Activated T-cell treated with anti-CD3 and anti-CD28 coated beads, Interleukin-2, amount 50 U/mL, for 24 hours (primary cell): ENCODE results near the gene DUSP8.

ENCODE experiments used
- DNase-seq: peaks from one replicate; pipeline ENCODE4 v3.0.0-alpha.2; 2020
- H3K27ac Mint-ChIP-seq: 2 replicates; pipeline ENCODE4 v1.8.0; 2020; ENCODE audit warnings: mild to moderate bottlenecking, mixed read lengths
- H3K27me3 Mint-ChIP-seq: 2 replicates; pipeline ENCODE4 v1.8.0; 2020; ENCODE audit warnings: mixed read lengths
- H3K36me3 Mint-ChIP-seq: 2 replicates; pipeline ENCODE4 v1.8.0; 2020; ENCODE audit warnings: low read depth, mixed read lengths
- H3K4me1 Mint-ChIP-seq: 2 replicates; pipeline ENCODE4 v1.8.0; 2020; ENCODE audit warnings: low read depth, mixed read lengths
- H3K4me3 Mint-ChIP-seq: 2 replicates; pipeline ENCODE4 v1.8.0; 2020; ENCODE audit warnings: mild to moderate bottlenecking, moderate library complexity, mixed read lengths
- H3K9me3 Mint-ChIP-seq: 2 replicates; pipeline ENCODE4 v1.8.0; 2020; ENCODE audit warnings: mixed read lengths

Gene DUSP8

DNA sequence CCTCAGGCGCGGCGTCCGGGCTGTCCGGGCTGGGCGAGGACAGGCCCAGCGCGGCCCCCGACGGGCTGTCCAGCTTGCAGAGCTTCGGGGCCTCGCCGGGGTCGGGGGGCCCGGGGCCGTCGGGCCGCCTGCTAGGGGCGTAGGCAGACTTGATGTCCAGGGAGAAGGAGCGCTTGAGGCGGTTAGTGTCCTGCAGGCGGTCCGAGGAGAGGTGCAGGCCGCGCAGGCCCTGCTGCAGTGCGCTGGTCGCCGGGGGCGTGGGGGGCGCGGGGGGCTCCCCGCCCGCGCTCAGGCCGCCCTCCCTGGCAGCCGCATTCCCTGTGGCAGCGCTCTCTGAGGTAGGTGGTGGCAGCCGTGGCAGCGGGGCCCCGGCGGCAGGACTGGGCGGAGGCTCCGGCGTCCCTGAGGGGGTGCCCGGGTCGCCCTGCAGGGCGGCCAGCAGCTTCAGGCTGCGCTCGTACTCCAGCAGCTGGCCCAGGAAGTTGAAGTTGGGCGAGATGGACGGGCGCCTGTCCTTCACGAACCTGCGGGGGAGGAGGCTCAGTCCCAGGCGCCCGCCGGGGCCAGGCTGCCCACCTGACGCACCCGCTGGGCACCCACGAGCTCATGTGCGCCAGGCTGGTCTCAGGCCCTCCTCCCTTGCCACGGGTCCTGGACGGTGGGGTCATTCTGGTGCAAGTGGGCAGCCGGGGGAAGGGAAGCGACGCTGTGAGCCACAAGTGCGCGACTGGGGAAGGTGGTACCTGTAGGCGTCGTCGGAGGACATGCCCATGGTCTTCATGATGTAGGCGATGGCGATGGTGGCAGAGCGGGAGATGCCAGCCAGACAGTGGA lies 14.8 kb downstream of the DUSP8 start:
- DNase-seq = no peak
- peaks cover 7% of the 10 kb centered on the region for H3K27me3 Mint-ChIP-seq
- no peak overlapping the region for H3K4me3 Mint-ChIP-seq
- H3K4me1 Mint-ChIP-seq = no peaks in the 10 kb centered on the region
- no peak overlapping the region for H3K27ac Mint-ChIP-seq
- H3K9me3 Mint-ChIP-seq = no peaks in the 10 kb centered on the region
- peaks cover 9% of the 10 kb centered on the region for H3K36me3 Mint-ChIP-seq

- no peak overlapping the region for H3K4me3 Mint-ChIP-seq
- no peaks in the 10 kb centered on the region for H3K4me1 Mint-ChIP-seq
- no peak for DNase-seq
- no peak overlapping the region for H3K27ac Mint-ChIP-seq
- no peaks in the 10 kb centered on the region for H3K9me3 Mint-ChIP-seq
- peaks cover 7% of the 10 kb centered on the region for H3K27me3 Mint-ChIP-seq
- H3K36me3 Mint-ChIP-seq = peaks cover 5% of the 10 kb centered on the region
Measured at GRCh38 chr11:1556278-1556902, 15.7 kb downstream of the DUSP8 start.

- no peak overlapping the region for H3K27ac Mint-ChIP-seq
Measured at GRCh38 chr11:1555713-1556153, 16.3 kb downstream of the DUSP8 start.

DNA sequence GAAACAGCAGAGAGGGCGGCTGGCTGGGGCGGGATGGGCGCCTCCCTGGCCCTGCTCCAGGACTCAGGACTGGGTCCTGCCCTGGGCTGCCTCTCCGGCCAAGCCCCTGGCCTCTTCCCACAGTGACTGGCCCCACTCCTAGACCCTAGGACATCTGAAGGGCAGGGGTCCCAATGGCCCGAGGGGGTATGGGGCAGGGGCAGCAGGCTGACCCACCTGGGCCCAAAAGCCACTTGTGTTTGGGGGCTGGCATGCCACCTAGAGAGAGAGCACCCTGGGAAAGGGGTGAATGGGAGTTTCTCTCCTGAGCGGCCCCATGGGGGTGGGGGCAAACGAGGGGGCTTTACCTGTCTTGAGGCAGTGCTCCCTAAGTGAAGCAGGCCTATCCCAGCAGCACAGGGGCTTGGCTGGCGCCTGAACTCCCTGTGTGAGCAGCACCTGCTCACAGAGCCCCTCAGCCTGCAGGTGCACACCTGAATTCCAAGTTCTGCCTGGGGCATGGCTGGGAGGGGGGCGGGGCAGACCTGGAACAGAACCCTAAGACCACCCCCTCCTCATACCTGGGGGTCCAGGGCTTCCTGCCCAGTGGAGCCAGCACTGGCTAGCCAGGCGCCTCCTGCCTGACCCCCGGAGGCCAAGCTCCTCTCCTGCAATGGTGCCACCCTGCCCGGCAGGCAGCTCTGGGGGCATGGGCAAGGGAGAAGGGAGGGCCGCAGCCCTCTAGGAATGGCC lies 16.9 kb downstream of the DUSP8 start:
- peaks cover 5% of the 10 kb centered on the region for H3K36me3 Mint-ChIP-seq
- no peak for DNase-seq
- no peaks in the 10 kb centered on the region for H3K4me1 Mint-ChIP-seq
- H3K27ac Mint-ChIP-seq = no peak overlapping the region
- peaks cover 9% of the 10 kb centered on the region for H3K27me3 Mint-ChIP-seq
- no peak overlapping the region for H3K4me3 Mint-ChIP-seq
- H3K9me3 Mint-ChIP-seq = no peaks in the 10 kb centered on the region

More at GRCh38 chr11:1555713-1556153, 16.3 kb downstream of the DUSP8 start:
- Mint-ChIP-seq H3K27me3 (peaks cover 7% of the 10 kb centered on the region), H3K9me3 (no peaks in the 10 kb centered on the region), H3K36me3 (peaks cover 5% of the 10 kb centered on the region), H3K4me3 (no peak overlapping the region), H3K4me1 (no peaks in the 10 kb centered on the region)
- no peak for DNase-seq

GRCh38 chr11:1553808-1554594 lies 18.1 kb downstream of the DUSP8 start:
- H3K36me3 Mint-ChIP-seq = peaks cover 5% of the 10 kb centered on the region
- no peak overlapping the region for H3K27ac Mint-ChIP-seq
- DNase-seq = no peak
- peaks cover 20% of the 10 kb centered on the region for H3K27me3 Mint-ChIP-seq
- H3K4me1 Mint-ChIP-seq = no peaks in the 10 kb centered on the region
- no peaks in the 10 kb centered on the region for H3K9me3 Mint-ChIP-seq
- H3K4me3 Mint-ChIP-seq = no peak overlapping the region

DNA sequence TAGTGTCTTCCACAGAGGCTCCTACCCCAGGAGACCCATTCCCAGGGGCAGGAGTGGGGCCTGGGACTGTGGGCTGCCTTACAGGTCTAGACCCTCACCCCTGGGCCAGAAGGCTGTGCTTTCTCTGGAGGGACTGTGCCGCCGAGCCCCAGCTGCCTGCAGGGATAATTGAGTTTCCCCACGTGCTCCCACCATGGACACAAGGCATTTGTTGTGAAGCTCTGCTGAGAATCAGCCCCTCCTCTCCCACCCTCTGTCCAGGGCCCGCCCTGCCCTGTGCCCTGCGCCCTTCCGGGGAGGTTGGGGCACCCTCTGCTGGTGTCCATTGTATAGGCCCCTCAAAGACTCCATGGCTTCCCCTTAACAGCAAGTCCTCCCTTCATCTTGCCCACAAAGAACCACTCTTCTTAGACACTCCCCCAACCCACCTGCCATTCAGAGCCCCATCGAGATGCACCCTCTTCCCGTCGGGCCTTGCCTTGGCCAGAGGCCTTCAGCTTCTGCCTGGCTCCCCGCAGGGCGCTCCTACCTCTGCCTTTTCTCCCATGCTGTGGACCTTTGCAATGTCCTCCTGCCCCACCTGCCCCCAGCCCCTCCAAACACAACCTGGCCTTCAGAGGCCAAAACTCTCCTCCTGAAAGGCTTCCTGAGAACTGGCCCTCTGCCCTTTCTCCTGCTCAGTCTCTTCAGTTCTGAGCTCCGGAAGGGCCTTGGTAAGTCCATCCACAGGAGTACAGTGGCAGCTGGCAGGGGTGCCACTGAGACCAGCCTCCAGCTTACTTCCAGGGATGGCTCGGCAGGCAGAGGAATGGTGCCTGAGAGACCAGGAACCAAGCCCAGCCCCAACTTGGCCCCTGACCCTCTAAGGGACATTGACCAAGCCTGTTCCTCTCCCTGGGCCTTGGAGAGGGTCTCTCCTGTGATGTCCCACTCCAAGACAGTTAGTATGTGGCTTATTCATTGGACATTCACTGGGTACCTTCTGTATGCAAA lies 22.4 kb downstream of the DUSP8 start:
- DNase-seq = no peak
- H3K27me3 Mint-ChIP-seq = peaks cover 47% of the 10 kb centered on the region
- H3K4me1 Mint-ChIP-seq = peaks cover 4% of the 10 kb centered on the region
- no peak overlapping the region for H3K27ac Mint-ChIP-seq
- H3K36me3 Mint-ChIP-seq = no peaks in the 10 kb centered on the region
- no peak overlapping the region for H3K4me3 Mint-ChIP-seq
- no peaks in the 10 kb centered on the region for H3K9me3 Mint-ChIP-seq

GRCh38 chr11:1548221-1549070 lies 23.6 kb downstream of the DUSP8 start:
- Mint-ChIP-seq H3K27me3 (peaks cover 45% of the 10 kb centered on the region), H3K27ac (no peak overlapping the region), H3K36me3 (no peaks in the 10 kb centered on the region), H3K4me3 (no peak overlapping the region), H3K9me3 (no peaks in the 10 kb centered on the region), H3K4me1 (peaks cover 4% of the 10 kb centered on the region)
- DNase-seq = no peak

GRCh38 chr11:1547467-1548098 lies 24.5 kb downstream of the DUSP8 start:
- Mint-ChIP-seq H3K4me3 (no peak overlapping the region), H3K36me3 (no peaks in the 10 kb centered on the region), H3K9me3 (no peaks in the 10 kb centered on the region), H3K27ac (no peak overlapping the region), H3K4me1 (peaks cover 4% of the 10 kb centered on the region), H3K27me3 (peaks cover 42% of the 10 kb centered on the region)
- DNase-seq = no peak

GRCh38 chr11:1546536-1547466 lies 25.3 kb downstream of the DUSP8 start:
- peak; percentile 71 for DNase-seq
- Mint-ChIP-seq H3K36me3 (no peaks in the 10 kb centered on the region), H3K27me3 (peaks cover 42% of the 10 kb centered on the region), H3K9me3 (no peaks in the 10 kb centered on the region), H3K4me1 (peaks cover 4% of the 10 kb centered on the region), H3K4me3 (no peak overlapping the region), H3K27ac (no peak overlapping the region)

- Mint-ChIP-seq H3K9me3 (no peaks in the 10 kb centered on the region), H3K4me3 (no peak overlapping the region), H3K36me3 (no peaks in the 10 kb centered on the region), H3K27me3 (peaks cover 42% of the 10 kb centered on the region), H3K4me1 (peaks cover 4% of the 10 kb centered on the region), H3K27ac (no peak overlapping the region)
- no peak for DNase-seq
Measured at GRCh38 chr11:1546077-1546535, 26.0 kb downstream of the DUSP8 start.

- H3K36me3 Mint-ChIP-seq = no peaks in the 10 kb centered on the region
- H3K4me1 Mint-ChIP-seq = peaks cover 4% of the 10 kb centered on the region
- H3K27ac Mint-ChIP-seq = no peak overlapping the region
- DNase-seq = no peak
- H3K4me3 Mint-ChIP-seq = no peak overlapping the region
- H3K9me3 Mint-ChIP-seq = no peaks in the 10 kb centered on the region
- H3K27me3 Mint-ChIP-seq = peaks cover 42% of the 10 kb centered on the region
Measured at GRCh38 chr11:1545432-1545831, 26.6 kb downstream of the DUSP8 start.
